Keratinocyte (primary cell): ENCODE results near the gene GXYLT1. TPM values are rescaled to one million over a fixed set of nuclear protein-coding genes. Genes with fewer than 3 reads are reported as not detected.

ENCODE experiments used
- DNase-seq: peaks from one replicate; pipeline ENCODE4 v3.0.0-alpha.2; 2011; ENCODE audit warnings: low read depth, missing footprints, low spot score
- FAIRE-seq: peaks from 2 replicates; lab custom pipeline; 2011; peaks lifted over from hg19 to GRCh38; lab: Jason Lieb, UNC
- H2AFZ ChIP-seq: 2 replicates; pipeline ENCODE4 v1.6.0; 2012; ENCODE audit warnings: low read length, control low read depth, inconsistent platforms; ENCODE audit not compliant: control insufficient read depth
- H3K27ac ChIP-seq: 2 replicates; pipeline ENCODE4 v1.5.1; 2011; ENCODE audit warnings: low read length; ENCODE audit not compliant: control insufficient read depth, insufficient read depth
- H3K27me3 ChIP-seq: 3 replicates; pipeline ENCODE4 v1.6.0; 2011; ENCODE audit warnings: low read length; ENCODE audit not compliant: control insufficient read depth, insufficient read depth; ENCODE audit errors: extremely low read depth
- H3K36me3 ChIP-seq, 2 experiments: 2 replicates in 1 of 2; 3 replicates in 1 of 2; pipeline ENCODE4 v1.5.1; 2011; ENCODE audit warnings: low read length in 2 of 2, mild to moderate bottlenecking in 1 of 2; ENCODE audit not compliant: control insufficient read depth in 2 of 2, insufficient read depth in 2 of 2; ENCODE audit errors: extremely low read depth in 1 of 2
- H3K4me1 ChIP-seq: 3 replicates; pipeline ENCODE4 v1.5.1; 2011; ENCODE audit warnings: low read length; ENCODE audit not compliant: control insufficient read depth, insufficient read depth; ENCODE audit errors: extremely low read depth
- H3K4me2 ChIP-seq: 3 replicates; pipeline ENCODE4 v1.6.0; 2011; ENCODE audit warnings: low read depth, low read length; ENCODE audit not compliant: control insufficient read depth, insufficient read depth; ENCODE audit errors: extremely low read depth
- H3K4me3 ChIP-seq, 3 experiments: fragments of 200-600 bp in 1 of 3; sonication (generic) in 1 of 3; 2 replicates in 2 of 3; 3 replicates in 1 of 3; pipeline ENCODE4 v1.5.1; 2011 to 2016; ENCODE audit warnings: low read length in 3 of 3, mild to moderate bottlenecking in 3 of 3, control low read depth in 2 of 3, inconsistent platforms in 1 of 3, low read depth in 1 of 3, mixed read lengths in 1 of 3, mixed run types in 1 of 3, moderate library complexity in 1 of 3; ENCODE audit not compliant: control insufficient read depth in 2 of 3, insufficient read depth in 2 of 3; ENCODE audit errors: extremely low read depth in 1 of 3
- H3K79me2 ChIP-seq: 2 replicates; pipeline ENCODE4 v1.6.0; 2012; ENCODE audit warnings: low read length; ENCODE audit not compliant: control insufficient read depth, insufficient read depth
- H3K9ac ChIP-seq: 3 replicates; pipeline ENCODE4 v1.6.0; 2011; ENCODE audit warnings: low read length; ENCODE audit not compliant: control insufficient read depth, insufficient read depth; ENCODE audit errors: extremely low read depth
- H3K9me1 ChIP-seq: 3 replicates; pipeline ENCODE4 v1.6.0; 2011; ENCODE audit warnings: low read length; ENCODE audit not compliant: control insufficient read depth, insufficient read depth; ENCODE audit errors: extremely low read depth
- H3K9me3 ChIP-seq: 2 replicates; pipeline ENCODE4 v1.5.1; 2012; ENCODE audit warnings: low read depth, low read length; ENCODE audit not compliant: control insufficient read depth
- H4K20me1 ChIP-seq: 3 replicates; pipeline ENCODE4 v1.6.0; 2011; ENCODE audit warnings: low read length; ENCODE audit not compliant: control insufficient read depth, insufficient read depth; ENCODE audit errors: extremely low read depth
- CTCF ChIP-seq, 3 experiments: IDR thresholded peaks in 1 of 3; conservative IDR thresholded peaks in 1 of 3; optimal IDR thresholded peaks in 1 of 3; 2 replicates in 2 of 3; 3 replicates in 1 of 3; pipeline versions ENCODE3 to v1.5.1; 2011; ENCODE audit warnings: low read length in 3 of 3, mild to moderate bottlenecking in 3 of 3, moderate library complexity in 2 of 3, control low read depth in 1 of 3, inconsistent platforms in 1 of 3; ENCODE audit not compliant: insufficient read depth in 2 of 3; ENCODE audit errors: extremely low read depth in 1 of 3
- EZH2 ChIP-seq: IDR thresholded peaks from one replicate; pipeline ENCODE4 v1.6.1; 2012; ENCODE audit warnings: inconsistent platforms, mild to moderate bottlenecking, low read length, moderate library complexity
- dilution Hi-C: fragments of 300-500 bp; cut with MboI; formaldehyde crosslinking; loops from one replicate; pipeline ENCODE4 v1.7.0; 2020; ENCODE audit warnings: low sequenced_read_pairs; ENCODE audit not compliant: extremely low pct_ligation_motif_present
- polyA plus RNA-seq, 5 experiments: library from polyadenylated mRNA; depleted of rRNA in 3 of 5; stranded (reverse) in 3 of 5; stranded (forward) in 1 of 5; unstranded in 1 of 5; fragments of >200 nt; gene quantifications; 1 replicate in 1 of 5; 2 replicates in 3 of 5; 3 replicates in 1 of 5; pipeline versions ENCODE4 v1.2.1 to v1.2.3, GENCODE V29; 2011 to 2012; ENCODE audit warnings: missing spikeins in 2 of 5, low read depth in 1 of 5, low replicate concordance in 1 of 5

GXYLT1 gene
- polyA plus RNA-seq, 1 donor (not counting 4 experiments of a cell fraction or from before 2014, with no cell fraction given): 8.1 TPM

DNA sequence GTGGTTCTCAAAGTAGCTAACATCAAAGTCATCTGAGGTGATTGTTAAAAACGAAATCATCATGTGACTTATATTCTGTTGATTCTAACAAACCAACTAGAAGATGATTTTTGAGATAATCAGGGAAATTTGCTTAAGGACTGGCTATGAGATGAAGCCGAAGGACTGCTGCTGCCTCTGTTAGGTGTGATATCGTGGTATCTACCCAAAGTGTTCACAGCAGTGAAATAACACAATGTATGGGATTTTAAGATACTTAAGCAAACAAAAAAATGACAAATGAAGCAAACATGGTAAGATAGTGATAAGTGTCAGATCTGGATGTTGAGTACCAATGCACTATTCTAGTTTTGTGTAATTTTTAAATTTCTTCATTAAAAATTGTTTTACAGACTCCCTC is 59.1 kb downstream of the GXYLT1 start:
- FAIRE-seq (no peak), DNase-seq (no peak)
- Histone ChIP-seq H3K79me2 (no peaks in the 10 kb centered on the region), H2AFZ (no peak overlapping the region), H3K9me1 (peaks cover 2% of the 10 kb centered on the region), H3K36me3 (no peaks in the 10 kb centered on the region), H3K4me1 (peaks cover 4% of the 10 kb centered on the region), H3K9me3 (no peaks in the 10 kb centered on the region), H3K27me3 (no peaks in the 10 kb centered on the region), H3K27ac (no peak overlapping the region), H3K4me3 (no peak overlapping the region), H4K20me1 (no peaks in the 10 kb centered on the region), H3K4me2 (no peak overlapping the region), H3K9ac (no peak overlapping the region)
- dilution Hi-C loops: no loop called here
- TF ChIP-seq CTCF (optimal IDR thresholded peaks at IDR 0.05 in 1 of 3, IDR thresholded peaks at IDR 0.05 in 1 of 3, conservative IDR thresholded peaks at IDR 0.05 in 1 of 3; ENCODE audit: extremely low read depth in 1 of 3, insufficient read depth in 2 of 3, low read length in 3 of 3) (no peak), EZH2 (no peak)

- no peak overlapping the region for H2AFZ ChIP-seq
- H3K9me1 ChIP-seq: peaks cover 2% of the 10 kb centered on the region
- dilution Hi-C loops: no loop called here
- H3K4me2 ChIP-seq: no peak overlapping the region
- no peaks in the 10 kb centered on the region for H3K27me3 ChIP-seq
- H3K36me3 ChIP-seq: no peaks in the 10 kb centered on the region
- TF ChIP-seq CTCF (optimal IDR thresholded peaks at IDR 0.05 in 1 of 3, IDR thresholded peaks at IDR 0.05 in 1 of 3, conservative IDR thresholded peaks at IDR 0.05 in 1 of 3; ENCODE audit: extremely low read depth in 1 of 3, insufficient read depth in 2 of 3, low read length in 3 of 3) (no peak), EZH2 (no peak)
- H3K79me2 ChIP-seq: no peaks in the 10 kb centered on the region
- no peak overlapping the region for H3K9ac ChIP-seq
- H3K9me3 ChIP-seq: no peaks in the 10 kb centered on the region
- no peak overlapping the region for H3K4me3 ChIP-seq
- FAIRE-seq: no peak
- no peak for DNase-seq
- no peaks in the 10 kb centered on the region for H4K20me1 ChIP-seq
- no peak overlapping the region for H3K27ac ChIP-seq
- H3K4me1 ChIP-seq: no peaks in the 10 kb centered on the region
These were observed 60.2 kb downstream of the GXYLT1 start for GRCh38 chr12:42084522-42084921.
